NCI-H345 treated with DMSO at 0.1 percent for 48 hours (cell line): ENCODE results near the gene ATOH8.
A peak's percentile ranks its signal among the peaks of the same experiment; 100 is the strongest.

Experiments
- DNase-seq: peaks from one replicate; lab custom pipeline; 2025; ENCODE audit not compliant: unreplicated experiment; lab: John Stamatoyannopoulos, UW

ATOH8 gene

GRCh38 chr2:85799215-85799956 is 45.6 kb downstream of the ATOH8 start:
- DNase-seq, result no peak

DNA sequence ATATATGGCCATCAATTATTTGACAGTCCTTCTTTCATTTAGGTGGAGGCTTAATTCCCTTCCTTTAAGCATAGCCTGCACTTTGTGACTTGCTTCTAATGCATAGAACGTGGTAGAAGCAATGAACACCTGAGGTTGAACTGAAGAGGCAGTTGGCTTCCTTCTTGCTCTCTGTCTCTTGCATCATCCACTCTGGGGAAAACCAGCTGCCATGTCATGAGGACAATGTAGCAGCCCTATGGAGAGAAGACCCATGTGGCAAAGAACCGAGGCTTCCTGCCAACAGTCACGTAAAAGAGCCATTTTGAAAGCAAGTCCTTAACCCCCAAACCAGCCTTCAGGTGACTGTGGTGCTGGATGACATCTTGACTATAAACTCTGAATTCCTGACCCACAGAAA is 46.8 kb downstream of the ATOH8 start:
- DNase-seq, result no peak

DNA sequence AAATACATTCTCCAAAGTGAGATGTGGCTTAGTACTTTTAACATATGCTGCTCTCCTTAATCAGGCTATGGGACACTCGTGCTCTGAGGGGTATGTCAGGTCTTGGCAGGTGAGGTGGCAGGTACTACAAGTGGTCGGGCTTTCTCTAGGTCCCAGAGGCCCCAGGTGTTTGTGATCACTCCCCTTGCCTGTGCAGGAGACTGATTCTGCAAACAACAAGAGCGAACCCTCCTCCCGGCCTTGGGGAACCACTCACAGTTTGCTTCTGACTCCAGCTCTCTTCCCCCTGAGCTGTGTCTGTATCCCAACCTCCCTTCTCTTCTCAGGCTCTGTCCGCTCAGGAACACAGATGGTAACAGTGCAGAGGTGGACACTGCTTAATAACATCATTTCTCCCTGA is 48.1 kb downstream of the ATOH8 start:
- DNase-seq, result no peak

DNA sequence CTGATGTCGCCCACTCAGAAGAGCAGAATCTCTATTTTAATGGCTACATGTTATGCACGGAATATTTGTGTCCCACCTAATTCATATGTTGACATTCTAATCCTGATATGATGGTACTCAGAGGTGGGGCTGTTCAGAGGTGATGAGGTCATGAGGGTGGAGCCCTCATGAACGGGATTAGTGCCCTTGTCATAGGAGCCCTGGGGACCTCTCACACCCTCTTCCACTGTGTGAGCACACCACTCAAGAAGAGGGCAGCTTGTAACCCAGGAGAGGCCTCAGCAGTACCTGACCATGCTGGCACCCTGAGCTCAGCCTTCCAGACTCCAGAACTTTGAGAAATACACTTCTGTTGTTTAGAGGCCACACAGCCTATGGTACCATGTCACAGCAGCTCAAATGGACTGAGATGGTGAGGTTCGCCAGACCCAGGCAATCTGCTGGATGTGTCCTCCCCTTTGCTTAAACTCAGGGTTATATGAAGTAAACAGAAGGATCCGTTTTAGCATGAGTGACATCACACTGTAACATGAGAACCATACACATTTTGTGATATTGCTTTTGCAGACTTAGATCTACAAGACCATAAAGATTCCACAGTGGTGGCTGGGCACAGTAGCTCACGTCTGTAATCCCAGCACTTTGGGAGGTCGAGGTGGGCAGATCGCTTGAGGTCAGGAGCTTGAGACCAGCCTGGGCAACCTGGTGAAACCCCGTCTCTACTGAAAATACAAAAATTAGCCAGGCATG is 48.7 kb downstream of the ATOH8 start:
- DNase-seq, result no peak

- DNase-seq, result no peak
These were observed 50.1 kb downstream of the ATOH8 start for GRCh38 chr2:85803704-85804425.

GRCh38 chr2:85804583-85804982 is 50.8 kb downstream of the ATOH8 start:
- DNase-seq, result peak; percentile 29

DNA sequence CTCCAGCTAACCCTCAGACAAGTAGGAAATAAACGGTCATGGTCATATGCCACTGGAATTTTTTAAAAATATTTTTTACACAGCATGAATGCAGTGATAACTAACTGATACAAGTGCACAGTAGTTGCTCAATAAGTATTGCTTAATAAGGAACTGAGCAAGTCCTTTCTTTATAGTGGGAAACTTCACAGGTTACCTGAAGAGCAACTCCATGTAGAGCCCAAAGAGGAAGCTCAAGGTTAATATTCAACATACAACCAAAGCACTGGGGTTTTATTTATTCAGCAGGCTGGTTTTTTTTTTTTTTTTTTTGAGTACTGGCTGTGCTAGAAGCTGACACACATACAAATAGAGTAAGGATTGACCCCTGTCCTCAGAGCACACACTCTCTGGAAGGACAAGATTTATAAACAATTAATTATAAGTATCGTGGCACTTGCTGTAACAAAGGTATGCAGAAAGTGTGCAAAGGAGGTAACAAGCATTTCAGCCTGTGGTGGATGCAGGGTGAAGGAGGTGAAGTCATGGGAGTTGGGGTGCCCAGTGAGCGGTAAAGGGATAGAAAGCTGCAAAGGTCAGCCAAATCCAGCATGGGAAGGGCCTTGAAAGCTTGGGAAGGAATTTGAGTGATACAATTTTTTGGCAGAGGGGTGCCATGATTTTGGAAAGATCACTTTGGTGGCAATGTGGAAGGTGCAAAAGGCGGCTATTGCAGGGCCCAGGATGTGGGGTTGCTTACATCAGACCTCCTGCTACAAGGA is 52.7 kb downstream of the ATOH8 start:
- no peak for DNase-seq

DNA sequence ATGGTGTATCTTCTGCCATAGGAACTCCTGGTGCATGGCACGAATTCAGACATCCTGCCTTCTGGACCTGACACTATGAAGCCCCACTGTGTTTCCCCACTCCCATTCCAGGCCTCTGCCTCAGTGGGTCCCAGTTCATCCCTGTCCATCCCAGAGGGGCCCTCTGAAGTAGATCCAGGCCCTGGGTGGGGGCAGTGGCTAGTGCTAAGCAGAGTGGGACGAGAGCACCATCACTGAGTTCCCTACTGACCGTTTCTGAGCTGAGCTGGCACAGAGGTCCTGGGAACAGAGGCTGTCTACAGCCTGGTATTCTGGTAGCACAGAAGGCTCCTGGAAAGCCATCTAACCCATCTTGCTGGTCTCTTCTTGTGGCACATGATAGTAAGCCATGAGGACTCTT is 54.0 kb downstream of the ATOH8 start:
- DNase-seq, result no peak

GRCh38 chr2:85810371-85811179 is 56.8 kb downstream of the ATOH8 start:
- no peak for DNase-seq

DNA sequence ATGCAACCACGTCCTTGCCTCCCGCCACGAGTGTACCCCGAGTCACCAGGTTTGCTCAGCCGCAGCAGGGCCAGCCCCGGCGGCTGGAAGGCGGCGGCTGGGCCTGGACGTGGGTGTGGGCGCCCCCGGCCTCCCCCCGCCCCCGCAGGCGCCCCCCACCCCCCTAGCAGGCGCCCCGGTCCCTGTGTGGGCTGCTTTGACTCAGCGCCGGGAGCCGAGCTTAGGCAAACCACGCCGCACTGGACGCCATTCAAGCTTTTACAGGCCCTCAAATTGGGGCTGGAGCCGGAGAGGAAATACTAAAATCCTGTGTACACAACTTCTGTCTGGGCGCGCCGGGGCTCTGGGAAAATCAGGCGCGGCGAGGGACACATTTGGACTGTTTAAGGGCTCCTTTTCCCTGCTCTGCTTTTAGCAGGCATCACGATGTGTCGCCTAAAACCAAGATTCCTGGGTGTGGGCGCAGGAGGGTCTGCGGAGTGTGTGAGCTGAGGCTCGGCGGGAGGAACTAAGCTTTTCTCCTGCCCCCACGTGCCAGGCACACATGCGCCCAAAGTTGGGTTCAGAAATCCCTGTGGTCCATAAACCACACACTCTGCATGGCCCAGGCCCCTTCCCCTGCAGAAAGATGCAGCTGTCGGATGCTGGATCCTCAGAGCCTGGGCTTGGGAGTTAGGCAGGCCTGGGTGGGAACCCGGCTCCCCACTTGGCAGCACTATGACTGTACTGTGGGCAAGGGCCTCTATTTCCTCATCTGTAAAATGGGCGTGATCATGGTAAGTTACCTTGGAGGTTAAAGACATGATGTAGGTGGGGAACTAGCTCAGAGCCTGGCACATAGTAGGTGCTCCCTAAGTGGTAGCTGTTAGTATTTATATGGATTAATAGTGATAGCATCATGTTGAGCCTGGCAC is 57.6 kb downstream of the ATOH8 start:
- no peak for DNase-seq

DNA sequence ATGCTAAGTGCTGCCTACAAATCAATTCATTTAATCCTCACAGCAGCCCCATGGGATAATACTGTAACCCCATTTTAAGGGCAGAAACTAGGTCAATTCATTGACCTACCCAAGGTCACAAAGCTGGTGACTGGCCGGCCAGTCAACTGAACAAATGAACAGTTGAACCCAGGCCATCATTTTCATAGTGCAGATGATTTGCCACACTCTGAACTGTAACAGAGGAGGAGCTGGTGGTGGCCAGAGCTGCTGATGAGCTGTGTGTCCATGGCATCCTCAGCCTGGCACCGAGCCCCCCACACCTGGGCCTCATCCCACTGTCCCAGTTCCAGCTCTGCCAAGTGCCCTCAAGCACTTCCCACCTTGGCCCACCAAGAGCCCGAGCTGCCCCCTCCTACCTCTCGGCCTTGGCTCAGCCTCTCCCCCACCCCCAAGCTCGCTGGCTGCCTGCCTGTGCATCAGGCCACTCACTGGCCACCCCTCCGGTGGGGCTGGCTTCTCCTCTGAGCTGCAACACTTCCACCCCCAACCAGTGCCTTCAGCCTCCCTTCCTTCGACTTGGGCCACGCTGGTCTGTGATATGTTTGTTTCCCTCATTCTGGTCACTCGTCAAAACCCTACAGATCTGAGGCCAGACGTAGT is 58.4 kb downstream of the ATOH8 start:
- no peak for DNase-seq

DNA sequence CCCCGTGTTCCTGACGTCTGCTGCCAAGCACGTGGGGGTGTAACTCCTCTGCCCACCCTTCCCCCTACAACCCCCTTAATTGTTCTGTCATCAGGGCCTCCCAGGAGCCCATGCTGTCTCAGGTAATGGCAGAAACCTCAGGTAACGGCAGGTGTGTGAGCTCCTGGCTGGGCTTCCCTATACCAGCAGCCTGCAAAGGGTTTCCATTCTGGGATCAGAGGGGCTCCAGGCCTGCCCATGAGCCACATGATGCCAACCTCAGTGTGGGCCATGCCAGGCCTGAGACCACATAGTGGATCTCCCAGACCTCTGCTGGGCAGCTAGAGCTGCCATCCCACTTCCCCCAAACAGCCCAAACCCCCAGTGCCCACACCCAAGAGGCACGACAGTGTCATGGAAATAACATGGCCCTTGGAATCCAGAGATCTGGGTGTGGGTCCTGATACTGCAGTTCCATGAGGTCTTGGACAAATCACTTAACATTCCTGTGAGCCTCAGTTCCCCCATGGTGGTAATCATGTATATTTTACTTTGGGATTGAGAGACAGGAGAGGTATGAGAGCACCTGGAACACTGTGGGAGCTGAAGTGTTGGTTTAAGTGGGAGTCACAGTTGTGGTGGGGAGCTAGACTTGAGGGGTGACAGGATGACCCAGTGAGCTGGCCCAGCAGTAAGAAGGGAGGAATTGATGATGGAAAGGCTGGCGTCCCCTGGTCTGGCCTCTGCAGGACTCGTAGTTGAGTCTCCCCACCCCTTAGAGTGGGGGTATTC is 59.6 kb downstream of the ATOH8 start:
- DNase-seq, result no peak

DNA sequence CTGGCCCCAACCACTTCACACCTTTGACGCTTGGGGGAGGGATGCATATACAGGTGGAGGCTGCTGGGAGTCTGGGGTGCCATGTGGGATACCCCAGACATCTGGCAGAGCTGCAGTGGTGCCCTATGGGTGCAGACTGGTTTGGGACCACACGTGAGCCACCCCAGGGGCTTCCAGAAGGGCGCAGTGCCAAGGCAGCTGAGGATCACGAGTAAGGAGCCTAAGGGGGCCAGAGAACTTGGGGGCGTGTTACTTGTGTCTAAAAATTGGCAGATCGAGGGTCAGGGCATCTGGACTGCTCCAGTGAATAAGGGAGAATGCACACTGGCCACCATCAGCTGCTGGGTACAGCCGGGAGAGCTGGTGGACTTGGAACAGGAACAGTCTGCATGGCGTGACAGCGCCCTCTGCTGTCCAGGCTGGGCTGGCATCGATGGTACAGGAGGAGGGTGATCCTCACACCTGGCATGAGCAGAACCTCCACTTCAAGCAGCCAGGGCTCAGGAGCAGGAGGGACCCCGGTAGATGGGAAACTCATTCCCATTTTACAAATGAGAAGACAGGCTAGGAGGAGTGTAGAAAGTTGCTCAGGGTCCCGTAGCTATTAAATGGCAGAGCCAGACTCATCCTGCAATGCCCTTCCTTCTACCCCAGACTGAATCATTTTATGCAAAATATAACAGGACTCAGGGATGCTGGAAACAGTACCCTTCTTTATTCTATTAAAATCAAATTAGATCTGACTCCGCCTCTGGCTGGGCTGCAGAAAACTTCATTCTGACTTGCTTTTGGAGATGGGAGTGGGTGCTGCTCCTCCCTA is 60.4 kb downstream of the ATOH8 start:
- peak; percentile 50 for DNase-seq

DNA sequence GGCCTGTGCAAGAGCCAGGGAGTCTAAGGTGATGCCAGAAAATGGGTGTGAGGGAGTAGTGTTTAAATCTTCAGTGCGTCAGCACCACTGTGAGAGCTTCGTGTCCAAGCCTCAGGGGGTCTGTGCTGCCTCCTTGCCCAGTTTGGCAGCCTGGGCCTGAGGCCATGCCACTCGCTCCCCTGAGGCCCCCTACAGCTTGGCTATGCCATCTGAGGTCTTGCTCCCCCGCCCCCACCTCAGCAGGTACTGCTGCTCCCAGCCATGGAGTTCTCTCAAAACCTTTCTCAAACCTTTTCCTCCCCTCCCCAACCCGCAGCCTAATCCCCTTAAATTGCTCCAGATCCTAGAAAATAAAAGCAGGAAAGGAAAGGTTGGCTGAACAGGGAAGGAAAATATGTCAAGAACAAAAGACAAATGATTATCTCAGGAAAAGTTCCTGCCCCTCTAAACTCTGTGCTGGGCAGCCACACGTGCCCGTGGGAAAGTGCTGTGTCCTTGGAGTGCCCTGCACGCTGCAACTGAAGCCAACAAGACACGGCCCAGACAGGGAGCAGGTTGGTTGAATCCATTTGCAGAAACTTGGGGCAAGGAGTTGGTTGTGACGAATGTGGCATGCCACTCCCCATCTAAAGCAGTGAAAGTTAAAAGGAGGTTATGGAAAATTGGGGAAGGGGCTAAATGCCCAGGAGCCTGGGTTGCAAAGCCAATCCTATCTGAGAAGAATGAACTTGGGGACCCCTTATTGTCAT is 61.2 kb downstream of the ATOH8 start:
- DNase-seq, result no peak

DNA sequence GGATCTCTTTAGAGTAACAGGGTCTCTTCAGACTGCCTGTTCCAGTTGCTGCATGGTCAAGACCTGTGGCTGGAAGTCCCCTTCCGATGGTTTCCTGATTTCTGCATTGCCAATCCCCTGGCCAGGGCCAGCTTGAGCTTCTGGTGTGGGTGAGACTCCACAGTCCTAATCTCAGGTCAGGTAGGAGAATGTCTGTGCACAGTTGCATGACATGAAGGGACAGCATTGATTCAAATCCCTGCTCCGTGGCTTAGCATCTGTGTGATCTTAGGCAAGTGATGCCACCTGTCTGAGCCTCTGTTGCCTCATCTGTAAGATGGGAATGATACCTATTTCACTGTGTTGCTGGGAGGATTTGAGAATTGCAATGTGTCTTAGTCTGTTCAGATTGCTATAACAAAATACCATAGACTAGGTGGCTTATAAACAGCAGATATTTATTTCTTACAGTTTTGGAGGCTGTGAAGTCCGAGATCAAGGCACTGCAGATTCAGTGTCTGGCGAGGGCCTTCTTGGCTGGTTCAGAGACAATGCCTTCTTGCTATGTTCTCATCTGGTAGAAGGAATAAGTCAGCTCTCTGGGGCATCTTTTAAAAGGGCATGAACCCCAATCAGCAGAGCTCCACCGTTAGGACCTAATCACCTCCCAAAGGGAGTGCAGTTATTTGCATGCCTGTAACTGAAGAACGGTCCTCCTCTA is 66.2 kb downstream of the ATOH8 start:
- DNase-seq, result no peak

DNA sequence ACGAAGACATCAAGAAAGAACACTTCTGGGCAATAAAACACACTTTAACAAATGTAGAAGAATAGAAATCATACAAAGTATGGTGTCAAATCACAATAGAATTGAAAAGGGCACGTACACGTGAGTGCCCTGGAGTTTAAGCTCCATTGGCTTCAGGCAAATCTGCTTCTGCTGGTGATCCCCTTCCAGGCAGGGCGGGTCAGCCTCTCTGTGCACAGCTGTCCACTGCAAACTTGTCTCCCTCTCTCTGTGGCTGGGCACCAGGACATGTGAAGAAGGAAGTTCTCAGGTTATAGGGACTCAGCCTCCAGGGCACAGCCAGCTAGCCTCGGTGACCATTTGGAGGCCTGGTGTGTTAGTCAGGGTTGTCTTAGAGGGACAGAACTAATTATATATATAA is 69.0 kb downstream of the ATOH8 start:
- DNase-seq, result no peak
